IPS-20b (cell line): ENCODE data around the gene VGLL4.
"Not testable (repeated sequence)": the region's sequence is repeated elsewhere in the genome, so short reads cannot be mapped to it uniquely, and the experiment has no call there.

Experiments used
- H3K27ac ChIP-seq: one replicate; pipeline ENCODE4 v1.5.1; 2013; ENCODE audit warnings: low read length
- H3K27me3 ChIP-seq: 2 replicates; pipeline ENCODE4 v1.6.1; 2013; ENCODE audit warnings: mild to moderate bottlenecking, low read length, inconsistent platforms; ENCODE audit not compliant: insufficient read depth
- H3K36me3 ChIP-seq: 2 replicates; pipeline ENCODE4 v1.6.1; 2013; ENCODE audit warnings: low read depth, mild to moderate bottlenecking, inconsistent platforms, low read length, moderate library complexity; ENCODE audit not compliant: insufficient read depth
- H3K4me1 ChIP-seq: 2 replicates; pipeline ENCODE4 v1.6.1; 2013; ENCODE audit warnings: mild to moderate bottlenecking, control low read depth, inconsistent platforms, low read length, moderate library complexity; ENCODE audit not compliant: insufficient read depth
- H3K4me3 ChIP-seq: 2 replicates; pipeline ENCODE4 v1.5.1; 2013; ENCODE audit warnings: mild to moderate bottlenecking, low read length, inconsistent platforms
- H3K9ac ChIP-seq: 2 replicates; pipeline ENCODE4 v1.6.1; 2013; ENCODE audit warnings: low read depth, mild to moderate bottlenecking, inconsistent platforms, low read length, moderate library complexity
- H3K9me3 ChIP-seq: 2 replicates; pipeline ENCODE4 v1.6.1; 2013; ENCODE audit warnings: mild to moderate bottlenecking, low read depth, low read length, inconsistent platforms; ENCODE audit not compliant: insufficient read depth

VGLL4 gene

DNA sequence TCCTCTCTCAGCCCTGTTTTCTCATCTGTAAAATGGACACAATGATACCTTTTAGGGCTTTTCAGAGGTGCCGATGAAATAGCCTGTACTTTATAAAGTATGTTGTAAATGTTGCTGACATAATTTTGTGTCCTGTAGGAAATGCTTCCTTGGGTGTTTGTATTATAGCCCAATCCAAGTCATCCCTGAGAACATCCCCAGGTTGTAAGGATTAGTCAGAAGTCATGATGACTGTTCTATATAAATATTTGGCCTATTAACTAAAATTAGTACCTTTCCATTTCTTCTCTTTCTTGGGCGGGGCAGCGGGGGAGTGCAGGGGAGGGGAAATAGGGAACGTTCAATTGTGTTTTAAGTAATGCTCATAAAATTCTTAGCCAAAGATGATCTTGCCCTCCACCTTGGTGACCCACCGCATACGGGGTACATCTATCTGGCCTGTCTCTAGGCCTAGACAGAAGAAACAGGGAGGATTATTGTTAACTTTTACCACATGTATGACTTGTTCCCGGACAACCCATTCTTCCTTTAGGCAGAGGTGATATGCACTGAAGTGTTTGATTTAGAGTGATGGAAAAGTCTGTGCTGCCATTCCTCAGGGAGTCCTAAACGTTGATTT, 120.7 kb downstream of the VGLL4 start:
- no peak overlapping the region for H3K4me3 ChIP-seq
- no peaks in the 10 kb centered on the region for H3K36me3 ChIP-seq
- no peaks in the 10 kb centered on the region for H3K9me3 ChIP-seq
- no peaks in the 10 kb centered on the region for H3K27me3 ChIP-seq
- H3K4me1 ChIP-seq = no peaks in the 10 kb centered on the region
- H3K27ac ChIP-seq = no peak overlapping the region
- no peak overlapping the region for H3K9ac ChIP-seq

- no peaks in the 10 kb centered on the region for H3K4me1 ChIP-seq
- H3K9ac ChIP-seq = no peak overlapping the region
- H3K36me3 ChIP-seq = no peaks in the 10 kb centered on the region
- H3K9me3 ChIP-seq = no peaks in the 10 kb centered on the region
- H3K27ac ChIP-seq = no peak overlapping the region
- H3K4me3 ChIP-seq = no peak overlapping the region
- H3K27me3 ChIP-seq = no peaks in the 10 kb centered on the region
Measured at GRCh38 chr3:11522398-11522715, 121.4 kb downstream of the VGLL4 start.

DNA sequence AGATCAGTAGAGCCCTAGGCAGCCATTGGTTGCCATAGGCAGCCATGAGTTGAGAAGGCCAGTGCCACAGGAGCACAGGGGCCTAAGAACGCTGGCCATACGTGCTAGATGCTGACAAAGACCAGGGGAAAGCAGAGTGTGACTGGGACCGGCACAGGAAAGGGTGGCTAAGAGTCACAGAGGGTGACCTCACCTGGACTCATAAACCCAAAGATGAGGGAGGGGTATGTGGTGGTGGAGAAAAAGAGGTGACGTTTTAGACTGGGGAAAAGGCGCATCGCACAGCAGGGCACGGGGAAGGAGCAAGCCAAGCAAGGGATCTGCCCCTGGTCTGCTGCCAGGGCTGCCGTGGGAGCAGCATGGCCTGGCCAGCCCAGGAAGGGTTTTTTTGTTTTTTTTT, 122.5 kb downstream of the VGLL4 start:
- no peaks in the 10 kb centered on the region for H3K36me3 ChIP-seq
- H3K9me3 ChIP-seq = no peaks in the 10 kb centered on the region
- no peak overlapping the region for H3K9ac ChIP-seq
- no peak overlapping the region for H3K4me3 ChIP-seq
- no peak overlapping the region for H3K27ac ChIP-seq
- no peaks in the 10 kb centered on the region for H3K27me3 ChIP-seq
- no peaks in the 10 kb centered on the region for H3K4me1 ChIP-seq

DNA sequence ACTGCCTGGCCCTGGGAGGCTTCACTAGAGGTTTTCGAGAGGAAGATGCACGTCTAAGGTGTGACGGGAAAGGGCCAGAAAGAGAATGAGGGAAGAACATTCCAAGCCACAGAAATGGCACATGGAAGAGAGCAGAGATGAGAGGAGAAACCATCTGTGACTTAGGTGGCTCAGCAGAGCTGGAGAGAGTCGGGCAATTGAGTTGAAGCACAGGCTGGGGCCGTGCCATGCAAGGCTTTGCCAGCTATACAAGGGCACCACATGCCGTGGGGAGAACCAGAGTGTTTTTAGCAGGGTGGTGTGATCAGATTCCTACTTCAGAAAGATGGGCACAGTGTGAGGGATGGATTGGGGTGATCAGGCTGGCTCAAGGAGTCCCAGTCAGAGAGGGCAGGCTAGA, 126.1 kb downstream of the VGLL4 start:
- Histone ChIP-seq H3K27me3 (no peaks in the 10 kb centered on the region), H3K9ac (no peak overlapping the region), H3K4me1 (no peaks in the 10 kb centered on the region)

GRCh38 chr3:11514191-11514821, 129.4 kb downstream of the VGLL4 start:
- Histone ChIP-seq H3K27ac (no peak overlapping the region), H3K9me3 (no peaks in the 10 kb centered on the region), H3K4me3 (no peak overlapping the region), H3K36me3 (no peaks in the 10 kb centered on the region), H3K4me1 (peaks cover 9% of the 10 kb centered on the region; the same call in 1 of the 2 replicates), H3K27me3 (no peaks in the 10 kb centered on the region), H3K9ac (no peak overlapping the region)

More for the DNA sequence above, 126.1 kb downstream of the VGLL4 start:
- no peaks in the 10 kb centered on the region for H3K9me3 ChIP-seq
- no peak overlapping the region for H3K4me3 ChIP-seq
- no peaks in the 10 kb centered on the region for H3K36me3 ChIP-seq
- no peak overlapping the region for H3K27ac ChIP-seq

DNA sequence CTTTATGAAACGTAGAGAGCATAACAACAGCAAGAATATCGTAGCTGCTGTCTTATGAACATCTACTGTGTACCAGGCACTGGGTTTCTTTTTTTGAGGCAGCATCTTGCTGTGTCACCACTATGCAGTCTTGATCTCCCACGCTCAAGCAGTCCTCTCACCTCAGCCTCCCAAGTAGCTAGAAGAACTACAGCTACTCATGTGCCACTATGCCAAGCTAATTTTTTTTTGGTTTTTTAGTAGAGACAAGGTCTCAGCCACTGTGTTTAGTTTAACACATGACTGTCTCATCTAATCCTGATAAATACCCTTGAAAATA, 129.9 kb downstream of the VGLL4 start:
- Histone ChIP-seq H3K4me3 (no peak overlapping the region), H3K27me3 (no peaks in the 10 kb centered on the region), H3K9me3 (no peaks in the 10 kb centered on the region), H3K36me3 (no peaks in the 10 kb centered on the region), H3K4me1 (peaks cover 14% of the 10 kb centered on the region; the same call in 1 of the 2 replicates), H3K9ac (no peak overlapping the region), H3K27ac (no peak overlapping the region)

DNA sequence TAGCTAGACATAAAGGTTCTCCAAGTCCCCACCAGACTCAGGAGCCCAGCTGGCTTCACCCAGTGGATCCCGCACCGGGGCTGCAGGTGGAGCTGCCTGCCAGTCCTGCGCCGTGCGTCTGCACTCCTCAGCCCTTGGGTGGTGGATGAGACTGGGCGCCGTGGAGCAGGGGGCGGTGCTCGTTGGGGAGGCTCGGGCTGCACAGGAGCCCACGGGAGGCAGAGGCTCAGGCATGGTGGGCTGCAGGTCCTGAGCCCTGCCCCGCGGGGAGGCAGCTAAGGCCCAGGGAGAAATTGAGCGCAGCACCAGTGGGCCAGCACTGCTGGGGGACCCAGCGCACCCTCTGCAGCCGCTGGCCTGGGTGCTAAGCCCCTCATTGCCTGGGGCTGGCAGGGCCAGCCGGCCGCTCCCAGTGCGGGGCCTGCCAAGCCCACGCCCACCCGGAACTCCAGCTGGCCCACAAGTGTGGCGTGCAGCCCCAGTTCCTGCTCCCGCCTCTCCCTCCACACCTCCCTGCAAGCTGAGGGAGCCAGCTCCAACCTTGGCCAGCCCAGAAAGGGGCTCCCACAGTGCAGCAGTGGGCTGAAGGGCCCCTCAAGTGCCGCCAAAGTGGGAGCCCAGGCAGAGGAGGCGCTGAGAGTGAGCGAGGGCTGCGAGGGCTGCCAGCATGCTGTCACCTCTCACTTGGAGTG, 130.4 kb downstream of the VGLL4 start:
- H3K9ac ChIP-seq, H3K27ac ChIP-seq, H3K9me3 ChIP-seq, H3K27me3 ChIP-seq, H3K36me3 ChIP-seq, H3K4me3 ChIP-seq: not testable (repeated sequence)
- peaks cover 19% of the 10 kb centered on the region for H3K4me1 ChIP-seq

GRCh38 chr3:11511606-11512005, 132.1 kb downstream of the VGLL4 start:
- H3K4me3 ChIP-seq, H3K9ac ChIP-seq, H3K36me3 ChIP-seq, H3K27ac ChIP-seq, H3K27me3 ChIP-seq, H3K9me3 ChIP-seq: not testable (repeated sequence)
- peaks cover 19% of the 10 kb centered on the region for H3K4me1 ChIP-seq

GRCh38 chr3:11510356-11510755, 133.4 kb downstream of the VGLL4 start:
- Histone ChIP-seq H3K27ac (no peak overlapping the region), H3K4me3 (no peak overlapping the region), H3K9ac (no peak overlapping the region)

DNA sequence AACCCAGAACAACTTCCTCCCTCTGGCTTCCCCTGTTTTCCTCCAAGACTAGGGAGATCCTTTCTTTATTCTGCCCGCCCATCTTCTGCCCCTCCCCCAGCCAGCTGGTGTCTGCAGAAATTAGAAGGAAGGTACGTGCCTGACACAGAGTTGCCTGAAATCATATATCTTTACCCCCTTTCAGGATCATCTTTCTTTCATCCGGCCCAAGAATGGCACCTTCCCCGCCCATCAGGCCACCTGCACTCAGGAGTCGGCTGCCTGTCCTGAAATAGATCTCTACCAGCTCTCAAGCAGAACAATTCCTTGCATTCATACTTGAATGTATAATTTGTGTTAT, 133.7 kb downstream of the VGLL4 start:
- Histone ChIP-seq H3K9ac (peak overlapping the region; percentile 65; the same call in 1 of the 2 replicates), H3K4me1 (peaks cover 19% of the 10 kb centered on the region), H3K27ac (no peak overlapping the region), H3K27me3 (no peaks in the 10 kb centered on the region), H3K9me3 (no peaks in the 10 kb centered on the region), H3K4me3 (no peak overlapping the region), H3K36me3 (no peaks in the 10 kb centered on the region)

More at GRCh38 chr3:11510356-11510755, 133.4 kb downstream of the VGLL4 start:
- peaks cover 19% of the 10 kb centered on the region for H3K4me1 ChIP-seq
- no peaks in the 10 kb centered on the region for H3K27me3 ChIP-seq
- H3K36me3 ChIP-seq = no peaks in the 10 kb centered on the region
- no peaks in the 10 kb centered on the region for H3K9me3 ChIP-seq

DNA sequence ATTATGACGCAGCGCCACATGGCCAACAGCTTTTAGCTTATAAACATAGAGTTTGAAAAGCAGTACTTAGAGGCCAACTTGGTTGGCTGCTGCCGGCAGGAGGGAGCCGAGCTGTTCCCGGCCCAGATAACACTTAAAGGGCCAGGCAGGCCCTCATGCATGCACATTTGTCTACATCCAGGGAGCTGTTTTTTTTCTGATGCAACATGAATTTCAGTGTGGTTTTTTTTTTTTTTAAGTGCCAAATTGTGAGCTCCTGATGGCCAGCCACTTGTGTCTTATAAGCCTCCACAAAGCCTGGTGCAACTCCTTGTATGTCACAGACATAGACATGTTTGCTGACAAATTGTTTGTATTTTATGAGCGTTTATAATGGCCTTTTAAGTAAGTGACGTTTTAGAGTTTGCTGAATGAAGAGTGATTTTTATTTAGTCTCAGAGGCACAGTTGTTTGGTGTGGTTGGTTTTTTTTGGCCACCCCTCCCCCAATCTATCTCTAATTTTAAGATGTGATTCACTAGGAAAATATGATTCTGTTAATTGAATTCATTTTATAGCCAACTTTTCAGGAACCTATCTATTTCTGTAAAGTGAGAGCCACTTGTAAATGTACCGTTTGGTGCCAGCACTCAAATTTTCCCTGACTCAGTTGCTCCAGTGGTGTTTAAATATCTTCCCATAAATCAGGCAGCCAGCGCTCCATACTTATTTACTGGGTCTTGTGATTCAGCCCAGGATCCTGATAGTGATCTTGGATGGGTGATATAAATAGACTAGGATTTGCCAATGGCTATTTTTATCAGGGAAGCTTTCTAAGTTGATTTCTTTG, 134.3 kb downstream of the VGLL4 start:
- H3K4me1 ChIP-seq = peaks cover 19% of the 10 kb centered on the region
- no peaks in the 10 kb centered on the region for H3K27me3 ChIP-seq
- H3K9me3 ChIP-seq = no peaks in the 10 kb centered on the region
- peak overlapping the region; percentile 65; the same call in 1 of the 2 replicates for H3K9ac ChIP-seq
- no peak overlapping the region for H3K27ac ChIP-seq
- no peak overlapping the region for H3K4me3 ChIP-seq
- no peaks in the 10 kb centered on the region for H3K36me3 ChIP-seq
